Kidney glomerular epithelial cell (primary cell): ENCODE results near the gene CACNA2D4.

Source experiments
- DNase-seq: peaks from one replicate; lab custom pipeline; 2025; lab: John Stamatoyannopoulos, UW

CACNA2D4 gene

GRCh38 chr12:1778911-1779310 lies 139.5 kb downstream of the CACNA2D4 start:
- DNase-seq = no peak

GRCh38 chr12:1777798-1778197 lies 140.7 kb downstream of the CACNA2D4 start:
- no peak for DNase-seq

- peak; percentile 44 for DNase-seq
Measured at GRCh38 chr12:1776170-1776921, 142.1 kb downstream of the CACNA2D4 start.

- DNase-seq = no peak
Measured at GRCh38 chr12:1773937-1774655, 144.4 kb downstream of the CACNA2D4 start.

GRCh38 chr12:1769809-1770494 lies 148.5 kb downstream of the CACNA2D4 start:
- no peak for DNase-seq

- no peak for DNase-seq
Measured at GRCh38 chr12:1768615-1769014, 149.8 kb downstream of the CACNA2D4 start.

GRCh38 chr12:1767407-1768090 lies 150.9 kb downstream of the CACNA2D4 start:
- no peak for DNase-seq

- no peak for DNase-seq
Measured at GRCh38 chr12:1766110-1766509, 152.3 kb downstream of the CACNA2D4 start.

- no peak for DNase-seq
Measured at GRCh38 chr12:1763153-1763552, 155.3 kb downstream of the CACNA2D4 start.

GRCh38 chr12:1761857-1762256 lies 156.6 kb downstream of the CACNA2D4 start:
- no peak for DNase-seq

GRCh38 chr12:1760566-1761382 lies 157.7 kb downstream of the CACNA2D4 start:
- DNase-seq = peak; percentile 79

- no peak for DNase-seq
Measured at GRCh38 chr12:1758887-1759286, 159.6 kb downstream of the CACNA2D4 start.

GRCh38 chr12:1758376-1758775 lies 160.1 kb downstream of the CACNA2D4 start:
- DNase-seq = no peak

- DNase-seq = no peak
Measured at GRCh38 chr12:1750300-1750699, 168.2 kb downstream of the CACNA2D4 start.

GRCh38 chr12:1749019-1749418 lies 169.4 kb downstream of the CACNA2D4 start:
- DNase-seq = no peak

- DNase-seq = no peak
Measured at GRCh38 chr12:1747609-1748008, 170.8 kb downstream of the CACNA2D4 start.

GRCh38 chr12:1744932-1745331 lies 173.5 kb downstream of the CACNA2D4 start:
- no peak for DNase-seq
